ENCODE results near the gene HIP1. TPM values are rescaled to one million over a fixed set of nuclear protein-coding genes. Genes with fewer than 3 reads are reported as not detected.
"Not testable (repeated sequence)": the region's sequence is repeated elsewhere in the genome, so short reads cannot be mapped to it uniquely, and the experiment has no call there.

The HIP1 gene
- total RNA-seq, 8 experiments from 2014 or later: 1.8 to 28.4 (median 19.1) TPM

DNA sequence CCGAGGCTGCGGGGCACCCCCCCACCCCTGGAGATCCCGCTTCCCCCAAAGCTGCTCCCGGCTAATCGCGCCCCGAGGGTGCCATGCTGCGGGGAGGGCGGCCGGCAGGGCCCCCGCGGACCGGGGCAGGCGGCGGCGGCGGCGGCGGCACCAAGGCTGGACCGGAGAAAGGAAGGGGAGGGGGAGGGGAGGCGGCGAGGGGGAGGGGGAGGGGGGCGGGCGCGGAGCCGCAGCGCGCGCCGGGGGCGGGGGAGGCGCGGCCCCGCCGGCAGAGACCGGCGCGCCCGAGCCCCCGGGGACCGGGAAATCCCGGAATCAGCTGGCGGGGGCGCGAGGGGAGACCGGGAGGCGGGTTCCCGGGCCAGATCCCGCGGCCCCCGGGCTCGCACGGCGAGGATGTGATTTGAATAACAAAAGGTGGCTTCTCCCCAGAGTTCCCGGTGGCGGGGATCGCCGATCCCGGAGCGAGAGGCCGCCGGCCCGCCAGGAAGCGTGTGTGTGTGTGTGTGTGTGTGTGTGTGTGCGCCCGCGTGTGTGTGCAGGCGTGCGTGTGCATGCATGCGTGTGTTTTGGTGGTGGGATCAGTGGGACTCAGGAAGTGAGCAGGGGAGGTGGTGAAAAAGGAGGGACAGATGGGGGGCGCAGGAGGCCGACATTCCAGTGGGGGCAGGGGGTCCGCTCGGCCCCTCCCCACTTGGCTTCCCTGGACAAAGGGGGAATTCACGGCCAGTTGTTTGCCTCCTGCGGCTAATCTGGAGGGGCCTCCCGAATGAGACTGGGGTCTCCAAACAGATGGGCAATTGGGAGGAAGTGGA lies 99.5 kb downstream of the HIP1 start:
- Histone ChIP-seq H3K4me3 (peak overlapping the region; percentile 62 to 95 (median 74)), H3K27ac (peak overlapping the region; percentile 86), H3K4me1 (replicated peaks in 1 of 2) (peaks cover 14 to 22% of the 10 kb centered on the region in 2 donors)
- ATAC-seq (replicated peaks in 6 of 8): peak; percentile 55 to 69 (median 65)
- no CpG with 5 or more reads among the region's 77 CpGs for WGBS, 10 experiments
- in situ Hi-C loops (cut with MboI; ENCODE audit: low pct_unique_long_range_greater_than_20kb in 2 of 9, low sequenced_read_pairs in 9 of 9, unreplicated experiment in 9 of 9): loop anchor here in 1 of 9 experiments (25.0 kb wide), 1 partner anchor 102 kb away; no protein-coding TSS in a partner anchor

DNA sequence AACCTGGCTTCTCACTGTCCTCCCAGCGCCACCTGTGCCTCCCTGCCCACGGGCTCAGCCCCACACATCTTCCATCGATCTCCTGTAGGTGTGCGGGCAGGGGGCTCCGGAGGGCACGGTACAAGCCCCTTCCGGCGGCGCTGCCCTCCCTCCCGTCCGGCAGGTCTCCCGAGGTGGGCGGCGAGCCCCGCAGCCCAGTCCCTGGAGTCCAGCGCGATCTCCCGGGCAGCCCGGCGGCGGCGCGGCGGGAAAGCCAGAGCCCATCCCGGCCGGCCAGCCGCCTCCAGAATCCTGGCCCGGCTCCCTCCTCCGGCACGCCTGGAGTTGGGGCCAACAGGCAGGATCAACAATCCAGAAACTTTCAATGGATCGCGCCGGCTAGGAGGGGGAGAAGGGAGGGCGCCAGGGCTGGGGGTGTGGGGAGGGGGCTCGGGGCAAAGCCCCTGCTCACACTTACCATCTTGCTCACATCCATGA lies 100.1 kb downstream of the HIP1 start:
- H3K4me1 ChIP-seq (replicated peaks in 1 of 2): peaks cover 14 to 22% of the 10 kb centered on the region in 2 donors
- 0% methylated on average over 7 of the region's 35 CpGs; no CpG with 5 or more reads in 9 of the 10 experiments for WGBS, 10 experiments
- H3K4me3 ChIP-seq: peak overlapping the region; percentile 62 to 95 (median 74)
- peak; percentile 60 to 86 (median 72) for ATAC-seq (replicated peaks in 6 of 8)
- in situ Hi-C loops (cut with MboI; ENCODE audit: low pct_unique_long_range_greater_than_20kb in 2 of 9, low sequenced_read_pairs in 9 of 9, unreplicated experiment in 9 of 9): loop anchor here in 1 of 9 experiments (25.0 kb wide), 1 partner anchor 101 kb away; no protein-coding TSS in a partner anchor
- H3K27ac ChIP-seq: peak overlapping the region; percentile 86

DNA sequence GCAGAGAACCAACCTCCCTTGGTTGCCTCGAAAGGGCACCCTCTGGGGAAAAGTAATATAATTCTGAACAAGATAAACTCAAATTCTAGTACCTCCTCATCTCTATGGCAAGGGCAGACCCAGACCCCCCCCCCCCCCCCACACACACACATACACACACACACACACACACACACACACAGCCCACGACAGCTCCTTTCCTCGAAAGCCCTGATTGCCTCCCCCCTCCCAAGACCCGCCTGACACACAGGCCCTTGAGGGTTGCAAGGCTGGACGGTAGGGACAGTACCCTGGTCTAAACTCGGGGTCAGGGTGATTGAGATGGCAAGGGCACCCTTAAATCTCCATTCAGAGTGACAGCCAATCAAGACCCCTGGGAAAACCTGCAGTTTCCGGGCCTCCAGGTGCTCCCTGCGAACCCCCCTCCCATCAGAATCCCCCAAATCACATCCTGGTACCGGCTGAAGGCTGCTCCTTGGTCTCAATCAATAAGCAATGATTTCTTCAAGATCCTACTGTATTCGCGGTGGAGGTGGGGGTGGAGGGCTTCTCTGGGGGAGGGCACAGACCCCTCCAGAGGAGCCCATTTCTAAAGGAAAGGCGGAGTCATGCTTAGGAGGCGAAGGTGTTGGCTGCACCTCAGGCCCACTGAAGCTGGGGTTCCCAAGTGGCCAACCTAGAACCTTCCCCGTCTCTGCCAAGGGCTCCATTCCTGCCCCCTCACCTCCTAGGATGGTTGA lies 100.7 kb downstream of the HIP1 start:
- Histone ChIP-seq H3K4me3 (peak overlapping the region; percentile 62 to 95 (median 74)), H3K4me1 (replicated peaks in 1 of 2) (peaks cover 14 to 22% of the 10 kb centered on the region in 2 donors), H3K27ac (peak overlapping the region; percentile 86)
- ATAC-seq (replicated peaks in 6 of 8): peak in 2 of 8 experiments; percentile 8 to 13
- 100% methylated on average over 1 of the region's 14 CpGs; no CpG with 5 or more reads in 9 of the 10 experiments for WGBS, 10 experiments
- in situ Hi-C loops (cut with MboI; ENCODE audit: low pct_unique_long_range_greater_than_20kb in 2 of 9, low sequenced_read_pairs in 9 of 9, unreplicated experiment in 9 of 9): loop anchor here in 1 of 9 experiments (25.0 kb wide), 1 partner anchor 101 kb away; no protein-coding TSS in a partner anchor

DNA sequence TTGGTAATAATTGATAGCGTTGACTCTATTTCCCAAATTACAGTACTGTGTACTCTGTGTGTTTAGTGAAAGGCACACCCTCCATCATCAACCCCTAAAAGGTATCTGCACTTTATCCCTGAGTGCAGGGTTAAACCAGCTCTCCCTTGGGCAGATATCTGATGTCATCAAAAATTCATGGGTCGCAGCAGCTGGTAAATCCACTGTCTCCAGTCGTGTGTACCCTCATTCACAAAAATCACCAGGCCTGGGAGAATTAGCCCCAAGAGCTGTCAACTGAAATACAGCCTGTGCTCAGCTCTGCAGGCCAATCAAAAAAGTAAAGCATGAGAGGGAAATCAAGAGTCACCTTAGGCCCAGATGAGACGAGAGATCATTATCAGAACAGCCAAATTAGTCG lies 103.7 kb downstream of the HIP1 start:
- in situ Hi-C loops (cut with MboI; ENCODE audit: low pct_unique_long_range_greater_than_20kb in 2 of 9, low sequenced_read_pairs in 9 of 9, unreplicated experiment in 9 of 9): loop anchor here in 1 of 9 experiments (25.0 kb wide), 1 partner anchor 98 kb away; no protein-coding TSS in a partner anchor
- H3K4me3 ChIP-seq: no peak overlapping the region
- WGBS, 10 experiments: 71 to 89% (median 80%) methylated on average over 1 to 5 of the region's 5 CpGs; no CpG with 5 or more reads in 3 of the 10 experiments
- peaks cover 11 to 19% of the 10 kb centered on the region in 2 donors for H3K4me1 ChIP-seq (replicated peaks in 1 of 2)
- H3K27ac ChIP-seq: no peak overlapping the region
- no peak for ATAC-seq (replicated peaks in 6 of 8)

- H3K4me1 ChIP-seq (replicated peaks in 1 of 2): peaks cover 9 to 17% of the 10 kb centered on the region in 2 donors
- 67 to 100% (median 96%) methylated on average over 1 to 5 of the region's 6 CpGs; no CpG with 5 or more reads in 2 of the 10 experiments for WGBS, 10 experiments
- ATAC-seq (replicated peaks in 6 of 8); H3K4me3 ChIP-seq; H3K27ac ChIP-seq: not testable (repeated sequence)
- in situ Hi-C loops (cut with MboI; ENCODE audit: low pct_unique_long_range_greater_than_20kb in 2 of 9, low sequenced_read_pairs in 9 of 9, unreplicated experiment in 9 of 9): loop anchor here in 1 of 9 experiments (25.0 kb wide), 1 partner anchor 95 kb away; no protein-coding TSS in a partner anchor
These were observed 106.2 kb downstream of the HIP1 start for GRCh38 chr7:75632587-75632986.

DNA sequence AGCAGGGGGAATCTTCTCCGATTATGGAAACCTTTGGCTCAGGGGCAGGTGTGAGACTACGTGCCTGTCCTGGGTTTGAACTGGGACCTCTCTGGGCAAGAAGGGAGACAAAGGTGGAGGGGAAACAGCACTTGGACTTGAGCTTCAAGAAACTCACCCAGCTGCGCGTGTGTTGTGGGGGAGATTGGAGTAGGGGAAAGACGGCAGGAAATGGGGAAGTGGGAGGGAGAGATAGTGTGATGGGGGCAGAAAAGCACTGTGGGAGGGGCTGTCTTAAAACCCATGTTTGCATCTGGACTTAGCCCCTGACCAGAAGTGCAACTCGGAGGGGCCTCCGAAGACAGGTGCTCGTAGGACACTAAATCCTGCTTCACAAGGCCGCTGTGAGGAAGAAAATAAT lies 107.0 kb downstream of the HIP1 start:
- WGBS, 10 experiments: 60 to 100% (median 90%) methylated on average over 1 to 8 of the region's 9 CpGs; no CpG with 5 or more reads in 2 of the 10 experiments
- Histone ChIP-seq H3K4me3 (no peak overlapping the region), H3K27ac (no peak overlapping the region), H3K4me1 (replicated peaks in 1 of 2) (peaks cover 2 to 8% of the 10 kb centered on the region in 2 donors)
- ATAC-seq (replicated peaks in 6 of 8): no peak
- in situ Hi-C loops (cut with MboI; ENCODE audit: low pct_unique_long_range_greater_than_20kb in 2 of 9, low sequenced_read_pairs in 9 of 9, unreplicated experiment in 9 of 9): loop anchor here in 1 of 9 experiments (25.0 kb wide), 1 partner anchor 94 kb away; no protein-coding TSS in a partner anchor

- Histone ChIP-seq H3K4me3 (no peak overlapping the region), H3K27ac (no peak overlapping the region), H3K4me1 (replicated peaks in 1 of 2) (no peaks in the 10 kb centered on the region)
- no peak for ATAC-seq (replicated peaks in 6 of 8)
- 78 to 100% (median 96%) methylated on average over 1 to 3 of the region's 3 CpGs; no CpG with 5 or more reads in 1 of the 10 experiments for WGBS, 10 experiments
- in situ Hi-C loops (cut with MboI; ENCODE audit: low pct_unique_long_range_greater_than_20kb in 2 of 9, low sequenced_read_pairs in 9 of 9, unreplicated experiment in 9 of 9): loop anchor here in 1 of 9 experiments (25.0 kb wide), 1 partner anchor 93 kb away; no protein-coding TSS in a partner anchor
These were observed 108.2 kb downstream of the HIP1 start for GRCh38 chr7:75630549-75630948.

GRCh38 chr7:75629044-75629443 lies 109.7 kb downstream of the HIP1 start:
- no peak for ATAC-seq (replicated peaks in 6 of 8)
- no peak overlapping the region for H3K4me3 ChIP-seq
- no peak overlapping the region for H3K27ac ChIP-seq
- peaks cover 4 to 5% of the 10 kb centered on the region in 2 donors for H3K4me1 ChIP-seq (replicated peaks in 1 of 2)
- in situ Hi-C loops (cut with MboI; ENCODE audit: low pct_unique_long_range_greater_than_20kb in 2 of 9, low sequenced_read_pairs in 9 of 9, unreplicated experiment in 9 of 9): loop anchor here in 1 of 9 experiments (25.0 kb wide), 1 partner anchor 92 kb away; no protein-coding TSS in a partner anchor
- 50 to 100% (median 91%) methylated on average over 1 to 3 of the region's 8 CpGs; no CpG with 5 or more reads in 2 of the 10 experiments for WGBS, 10 experiments

DNA sequence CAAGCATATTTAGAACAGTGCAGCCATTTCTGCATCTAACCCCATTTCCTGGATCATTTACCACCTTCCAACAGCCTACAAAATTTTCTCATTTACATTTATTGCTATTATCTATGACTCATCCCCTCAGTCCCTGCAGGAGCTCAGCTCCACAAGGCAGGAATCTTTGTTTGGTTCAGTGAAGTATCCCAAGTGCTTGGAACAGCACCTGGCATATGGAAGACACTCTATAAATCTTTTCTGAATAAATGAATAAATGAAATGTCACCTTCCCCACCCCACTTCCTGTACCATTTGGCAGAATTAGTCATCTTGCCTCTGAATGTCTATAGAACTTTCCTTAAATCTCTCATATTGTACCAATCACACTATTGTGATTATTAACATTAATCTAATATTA lies 110.7 kb downstream of the HIP1 start:
- in situ Hi-C loops (cut with MboI; ENCODE audit: low pct_unique_long_range_greater_than_20kb in 2 of 9, low sequenced_read_pairs in 9 of 9, unreplicated experiment in 9 of 9): loop anchor here in 1 of 9 experiments (25.0 kb wide), 1 partner anchor 91 kb away; no protein-coding TSS in a partner anchor
- H3K4me3 ChIP-seq: no peak overlapping the region
- H3K4me1 ChIP-seq (replicated peaks in 1 of 2): peaks cover 7 to 8% of the 10 kb centered on the region in 2 donors
- ATAC-seq (replicated peaks in 6 of 8): peak in 1 of 8 experiments; percentile 33
- H3K27ac ChIP-seq: no peak overlapping the region

DNA sequence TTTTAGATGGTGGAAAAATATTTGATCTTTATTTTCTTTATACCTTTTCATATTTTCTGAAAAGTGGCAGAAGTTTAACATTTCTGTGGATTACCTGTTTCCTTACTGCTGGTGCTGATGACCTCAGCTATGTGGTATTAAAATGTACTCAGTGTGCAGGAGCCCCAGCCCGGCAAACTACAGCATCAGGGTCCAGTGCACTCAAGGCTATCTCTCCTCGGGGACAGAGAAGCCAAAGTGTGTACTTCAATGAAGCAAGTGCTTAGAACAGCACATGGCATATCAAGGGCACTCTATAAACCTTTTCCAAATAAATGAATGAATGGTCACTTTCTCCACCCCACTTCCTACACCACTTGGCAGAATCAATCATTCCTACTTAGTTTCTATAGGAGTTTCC lies 111.8 kb downstream of the HIP1 start:
- Histone ChIP-seq H3K4me3 (no peak overlapping the region), H3K27ac (no peak overlapping the region), H3K4me1 (replicated peaks in 1 of 2) (peaks cover 7 to 8% of the 10 kb centered on the region in 2 donors)
- in situ Hi-C loops (cut with MboI; ENCODE audit: low pct_unique_long_range_greater_than_20kb in 2 of 9, low sequenced_read_pairs in 9 of 9, unreplicated experiment in 9 of 9): loop anchor here in 1 of 9 experiments (25.0 kb wide), 1 partner anchor 90 kb away; no protein-coding TSS in a partner anchor
- WGBS, 10 experiments: 48 to 100% (median 90%) methylated on average over 1 to 2 of the region's 2 CpGs; no CpG with 5 or more reads in 5 of the 10 experiments
- no peak for ATAC-seq (replicated peaks in 6 of 8)

GRCh38 chr7:75625868-75626267 lies 112.9 kb downstream of the HIP1 start:
- no peak overlapping the region for H3K4me3 ChIP-seq

GRCh38 chr7:75624134-75624832 lies 114.5 kb downstream of the HIP1 start:
- Histone ChIP-seq H3K27ac (peak overlapping the region; percentile 82 to 85), H3K4me3 (no peak overlapping the region), H3K4me1 (replicated peaks in 1 of 2) (peaks cover 7 to 8% of the 10 kb centered on the region in 2 donors)
- peak in 5 of 8 experiments; percentile 70 to 96 (median 95) for ATAC-seq (replicated peaks in 6 of 8)
- in situ Hi-C loops (cut with MboI; ENCODE audit: low pct_unique_long_range_greater_than_20kb in 2 of 9, low sequenced_read_pairs in 9 of 9, unreplicated experiment in 9 of 9): no loop called here
- WGBS, 10 experiments: 40 to 100% (median 87%) methylated on average over 1 to 5 of the region's 13 CpGs

More at GRCh38 chr7:75625868-75626267, 112.9 kb downstream of the HIP1 start:
- WGBS, 10 experiments: 94 to 100% (median 98%) methylated on average over 1 to 5 of the region's 5 CpGs; no CpG with 5 or more reads in 2 of the 10 experiments
- no peak for ATAC-seq (replicated peaks in 6 of 8)
- in situ Hi-C loops (cut with MboI; ENCODE audit: low pct_unique_long_range_greater_than_20kb in 2 of 9, low sequenced_read_pairs in 9 of 9, unreplicated experiment in 9 of 9): loop anchor here in 1 of 9 experiments (25.0 kb wide), 1 partner anchor 89 kb away; no protein-coding TSS in a partner anchor
- Histone ChIP-seq H3K27ac (no peak overlapping the region), H3K4me1 (replicated peaks in 1 of 2) (peaks cover 7 to 8% of the 10 kb centered on the region in 2 donors)
